Lung (tissue), 12 donors: ENCODE measurements around the gene KRTAP12-4. TPM values are rescaled to one million over a fixed set of nuclear protein-coding genes. Genes with fewer than 3 reads are reported as not detected.
"Not testable (repeated sequence)": the region's sequence is repeated elsewhere in the genome, so short reads cannot be mapped to it uniquely, and the experiment has no call there.

ENCODE experiments used
- ATAC-seq: fragments of 200-7000 bp; cut with Tn5 transposase; one replicate; pipeline ENCODE4 v1.9.1; 2020; ENCODE audit warnings: moderate number of reproducible peaks; ENCODE audit not compliant: insufficient read depth, low FRiP score
- DNase-seq, 3 donors: peaks; one replicate each; pipeline ENCODE4 v3.0.0-alpha.2; 2013 to 2017
- H3K27ac ChIP-seq, 2 donors: one replicate each; pipeline ENCODE4 v1.5.1; 2013; ENCODE audit warnings: mild to moderate bottlenecking in 2 of 2, moderate library complexity in 2 of 2, control low read depth in 1 of 2, inconsistent platforms in 1 of 2, low read depth in 1 of 2, low read length in 1 of 2
- H3K27me3 ChIP-seq, 3 donors: one replicate each; pipeline ENCODE4 v1.5.1; 2013; ENCODE audit warnings: low read length in 2 of 3; ENCODE audit not compliant: control insufficient read depth in 3 of 3, insufficient read depth in 3 of 3
- H3K36me3 ChIP-seq, 4 donors: one replicate each; pipeline ENCODE4 v1.5.1; 2013; ENCODE audit warnings: low read length in 4 of 4, mild to moderate bottlenecking in 1 of 4, moderate library complexity in 1 of 4; ENCODE audit not compliant: control insufficient read depth in 4 of 4, insufficient read depth in 4 of 4
- H3K4me1 ChIP-seq, 5 donors: one replicate each; pipeline ENCODE4 v1.5.1; 2013; ENCODE audit warnings: low read length in 5 of 5, mild to moderate bottlenecking in 2 of 5, moderate library complexity in 1 of 5; ENCODE audit not compliant: control insufficient read depth in 5 of 5, insufficient read depth in 5 of 5
- H3K4me3 ChIP-seq: one replicate; pipeline ENCODE4 v1.5.1; 2013; ENCODE audit warnings: mild to moderate bottlenecking, control low read depth, moderate library complexity
- H3K9ac ChIP-seq, 2 donors: one replicate each; pipeline ENCODE4 v1.5.1; 2013; ENCODE audit warnings: low read length in 2 of 2, control low read depth in 1 of 2; ENCODE audit not compliant: insufficient read depth in 1 of 2
- H3K9me3 ChIP-seq, 4 donors: one replicate each; pipeline ENCODE4 v1.5.1; 2013; ENCODE audit warnings: low read length in 3 of 4, mild to moderate bottlenecking in 1 of 4, moderate library complexity in 1 of 4; ENCODE audit not compliant: control insufficient read depth in 4 of 4, insufficient read depth in 3 of 4
- CTCF ChIP-seq: IDR thresholded peaks from 2 replicates; pipeline ENCODE4 v1.5.1; 2012; ENCODE audit warnings: mild to moderate bottlenecking; ENCODE audit errors: control extremely low read depth, extremely low read depth
- WGBS, 2 donors: extraction: QIAGEN DNeasy Blood & Tissue Kit; methylation state at CpG; one replicate each; pipeline ENCODE4 v1.1.7; 2013; 5-methylcytosine and 5-hydroxymethylcytosine counted together
- polyA plus RNA-seq, 2 donors: library from polyadenylated mRNA; stranded (reverse); fragments of 200-250 nt; gene quantifications; one replicate each; pipeline ENCODE4 v1.2.1, GENCODE V29; 2013
- total RNA-seq, 2 donors: library from RNA; depleted of rRNA in 1 of 2; stranded (reverse); fragments of >200 nt in 1 of 2; gene quantifications; one replicate each; pipeline ENCODE4 v1.2.1, GENCODE V29; 2014 to 2021
- donor health status: control.
- donor health status: control.
- donor health status: Bipolar disorder and iron deficiency.
- donor health status: healthy.
- donor health status: DM: yes; HTN: yes; CAD: no.

Gene KRTAP12-4
- total and polyA plus RNA-seq, 4 donors = not detected

GRCh38 chr21:44612029-44612486 lies 42.4 kb downstream of the KRTAP12-4 start, which contains the start of gene KRTAP10-8:
TSS of gene KRTAP10-8 (plus strand) at chr21:44612079. CDS start at chr21:44612101, 22 bp downstream.
- Histone ChIP-seq H3K4me1 (no peaks in the 10 kb centered on the region), H3K9me3 (peaks cover 0 to 20% (median 3%) of the 10 kb centered on the region in 4 donors), H3K27me3 (no peaks in the 10 kb centered on the region), H3K36me3 (no peaks in the 10 kb centered on the region), H3K4me3 (no peak within 1 kb of the TSS), H3K27ac (no peak within 1 kb of the TSS), H3K9ac (no peak within 1 kb of the TSS)
- no peak for DNase-seq
- WGBS, 2 donors = 91 to 93% methylated on average over 8 of the region's 8 CpGs
- no peak for TF ChIP-seq CTCF
- ATAC-seq = no peak

GRCh38 chr21:44611551-44611950 lies 42.9 kb downstream of the KRTAP12-4 start:
- Histone ChIP-seq H3K4me1 (no peaks in the 10 kb centered on the region), H3K9me3 (peaks cover 0 to 20% (median 3%) of the 10 kb centered on the region in 4 donors), H3K36me3 (no peaks in the 10 kb centered on the region), H3K4me3 (no peak overlapping the region), H3K27me3 (no peaks in the 10 kb centered on the region), H3K9ac (no peak overlapping the region), H3K27ac (no peak overlapping the region)
- DNase-seq = no peak
- no peak for ATAC-seq
- 83 to 86% methylated on average over 4 of the region's 4 CpGs for WGBS, 2 donors
- no peak for TF ChIP-seq CTCF

- not testable (repeated sequence) for H3K27ac ChIP-seq, ATAC-seq, H3K36me3 ChIP-seq, H3K4me3 ChIP-seq, H3K9ac ChIP-seq, DNase-seq, H3K4me1 ChIP-seq, H3K27me3 ChIP-seq
- H3K9me3 ChIP-seq = peaks cover 0 to 20% (median 3%) of the 10 kb centered on the region in 4 donors
- WGBS, 2 donors = 92 to 96% methylated on average over 7 of the region's 7 CpGs
Measured at GRCh38 chr21:44610157-44610843, 44.2 kb downstream of the KRTAP12-4 start.

- Histone ChIP-seq H3K9me3 (peaks cover 0 to 20% (median 3%) of the 10 kb centered on the region in 4 donors), H3K27me3 (no peaks in the 10 kb centered on the region), H3K9ac (no peak overlapping the region), H3K4me3 (no peak overlapping the region), H3K4me1 (no peaks in the 10 kb centered on the region), H3K36me3 (no peaks in the 10 kb centered on the region), H3K27ac (no peak overlapping the region)
- no peak for TF ChIP-seq CTCF
- DNase-seq (no peak), ATAC-seq (no peak)
Measured at GRCh38 chr21:44609193-44609592, 45.3 kb downstream of the KRTAP12-4 start.
